Measurements from ENCODE around the gene HSD17B11. TPM values are rescaled to one million over a fixed set of nuclear protein-coding genes. Genes with fewer than 3 reads are reported as not detected.
A peak's percentile ranks its signal among the peaks of the same experiment; 100 is the strongest.
"Not testable (repeated sequence)": the region's sequence is repeated elsewhere in the genome, so short reads cannot be mapped to it uniquely, and the experiment has no call there.

Gene HSD17B11
- total and polyA plus RNA-seq, 11 donors: 6.6 to 28.0 (median 15.8) TPM

DNA sequence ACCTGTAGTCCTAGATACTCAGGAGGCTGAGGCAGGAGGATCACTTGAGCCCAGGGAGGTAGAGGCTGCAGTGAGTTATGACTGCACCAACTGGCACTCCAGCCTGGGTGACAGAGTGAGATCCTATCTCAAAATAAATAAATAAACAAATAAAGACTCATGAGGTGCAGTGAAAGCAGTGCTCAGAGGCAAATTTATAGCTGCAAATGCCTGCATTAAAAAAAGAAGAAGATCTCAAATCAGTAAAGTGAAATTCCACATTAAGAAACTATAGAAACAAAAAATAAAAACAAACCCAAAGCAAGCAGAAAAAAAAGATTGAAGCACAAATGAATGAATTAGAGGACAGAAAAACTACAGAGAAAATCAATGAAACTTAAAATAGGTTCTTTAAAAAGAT lies 45.8 kb downstream of the HSD17B11 start:
- H3K27ac ChIP-seq: no peak overlapping the region
- no peak overlapping the region for H3K4me3 ChIP-seq
- TF ChIP-seq, protein P1, sequence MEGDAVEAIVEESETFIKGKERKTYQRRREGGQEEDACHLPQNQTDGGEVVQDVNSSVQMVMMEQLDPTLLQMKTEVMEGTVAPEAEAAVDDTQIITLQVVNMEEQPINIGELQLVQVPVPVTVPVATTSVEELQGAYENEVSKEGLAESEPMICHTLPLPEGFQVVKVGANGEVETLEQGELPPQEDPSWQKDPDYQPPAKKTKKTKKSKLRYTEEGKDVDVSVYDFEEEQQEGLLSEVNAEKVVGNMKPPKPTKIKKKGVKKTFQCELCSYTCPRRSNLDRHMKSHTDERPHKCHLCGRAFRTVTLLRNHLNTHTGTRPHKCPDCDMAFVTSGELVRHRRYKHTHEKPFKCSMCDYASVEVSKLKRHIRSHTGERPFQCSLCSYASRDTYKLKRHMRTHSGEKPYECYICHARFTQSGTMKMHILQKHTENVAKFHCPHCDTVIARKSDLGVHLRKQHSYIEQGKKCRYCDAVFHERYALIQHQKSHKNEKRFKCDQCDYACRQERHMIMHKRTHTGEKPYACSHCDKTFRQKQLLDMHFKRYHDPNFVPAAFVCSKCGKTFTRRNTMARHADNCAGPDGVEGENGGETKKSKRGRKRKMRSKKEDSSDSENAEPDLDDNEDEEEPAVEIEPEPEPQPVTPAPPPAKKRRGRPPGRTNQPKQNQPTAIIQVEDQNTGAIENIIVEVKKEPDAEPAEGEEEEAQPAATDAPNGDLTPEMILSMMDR (IDR thresholded peaks at IDR 0.05): no peak
- DNase-seq: no peak
- no peaks in the 10 kb centered on the region for H3K27me3 ChIP-seq
- H3K4me1 ChIP-seq: no peaks in the 10 kb centered on the region
- H3K9me3 ChIP-seq: peaks cover 0 to 28% (median 16%) of the 10 kb centered on the region in 12 donors
- ATAC-seq: no peak
- H3K36me3 ChIP-seq: peaks cover 0 to 44% (median 13%) of the 10 kb centered on the region in 9 donors
- intact Hi-C loops (cut with DNase I): no loop called here

GRCh38 chr4:87342872-87343271 lies 48.1 kb downstream of the HSD17B11 start:
- 92 to 96% (median 95%) methylated on average over 3 of the region's 3 CpGs for WGBS, 4 donors

DNA sequence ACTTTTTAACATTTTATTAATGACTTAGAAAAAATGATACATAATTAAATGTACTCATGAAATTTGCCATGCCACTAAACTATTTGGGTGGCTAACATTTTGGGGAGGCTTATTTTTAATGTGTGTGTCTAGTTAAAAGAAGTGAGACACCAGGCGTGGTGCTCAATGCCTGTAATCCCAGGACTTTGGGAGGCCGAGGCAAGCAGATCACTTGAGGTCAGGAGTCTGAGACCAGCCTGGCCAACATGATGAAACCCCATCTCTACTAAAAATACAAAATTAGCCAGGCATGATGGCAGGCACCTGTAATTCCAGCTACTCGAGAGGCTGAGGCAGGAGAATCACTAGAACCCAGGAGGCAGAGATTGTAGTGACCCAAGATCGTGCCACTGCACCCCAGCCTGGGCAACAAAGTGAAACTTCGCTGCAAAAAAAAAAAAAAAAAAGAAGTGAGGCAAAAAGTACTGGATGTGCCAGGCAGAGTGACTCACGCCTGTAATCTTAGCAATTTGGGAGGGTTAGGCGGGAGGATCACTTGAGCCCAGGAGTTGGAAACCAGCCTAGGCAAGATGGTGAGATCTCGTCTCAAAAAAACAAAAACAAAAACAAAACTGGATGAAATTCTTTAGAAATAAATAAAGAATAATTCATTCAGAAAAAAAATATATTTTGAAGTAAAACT lies 48.9 kb downstream of the HSD17B11 start:
- H3K27me3 ChIP-seq; DNase-seq; H3K27ac ChIP-seq; H3K4me1 ChIP-seq; intact Hi-C loops (cut with DNase I): not testable (repeated sequence)
- 73 to 85% (median 80%) methylated on average over 8 of the region's 8 CpGs for WGBS, 4 donors
- Histone ChIP-seq H3K4me3 (peak overlapping the region in 1 of 12 donors; percentile 13), H3K36me3 (peaks cover 0 to 72% (median 42%) of the 10 kb centered on the region in 9 donors), H3K9me3 (peaks cover 0 to 28% (median 16%) of the 10 kb centered on the region in 12 donors)
- peak in 2 of 4 donors; percentile 41 to 46 for ATAC-seq

More at GRCh38 chr4:87342872-87343271, 48.1 kb downstream of the HSD17B11 start:
- intact Hi-C loops (cut with DNase I): no loop called here
- Histone ChIP-seq H3K9me3 (peaks cover 0 to 28% (median 16%) of the 10 kb centered on the region in 12 donors), H3K4me1 (no peaks in the 10 kb centered on the region), H3K27me3 (no peaks in the 10 kb centered on the region), H3K36me3 (peaks cover 0 to 65% (median 34%) of the 10 kb centered on the region in 9 donors), H3K4me3 (no peak overlapping the region), H3K27ac (no peak overlapping the region)
- DNase-seq (no peak), ATAC-seq (no peak)
- TF ChIP-seq, protein P1 (IDR thresholded peaks at IDR 0.05): no peak
- no peak for TF ChIP-seq POLR2A (IDR thresholded peaks at IDR 0.05)

GRCh38 chr4:87339440-87339839 lies 51.5 kb downstream of the HSD17B11 start:
- 76 to 86% (median 82%) methylated on average over 2 of the region's 2 CpGs for WGBS, 4 donors
- ATAC-seq (no peak), DNase-seq (no peak)
- H3K27me3 ChIP-seq: no peaks in the 10 kb centered on the region
- intact Hi-C loops (cut with DNase I): no loop called here
- H3K27ac ChIP-seq: no peak overlapping the region
- H3K9me3 ChIP-seq: peaks cover 0 to 6% (median 0%) of the 10 kb centered on the region in 12 donors
- TF ChIP-seq POLR2A (IDR thresholded peaks at IDR 0.05): no peak
- TF ChIP-seq, protein P1 (IDR thresholded peaks at IDR 0.05): no peak
- no peaks in the 10 kb centered on the region for H3K4me1 ChIP-seq
- H3K36me3 ChIP-seq: peaks cover 0 to 71% (median 55%) of the 10 kb centered on the region in 9 donors
- H3K4me3 ChIP-seq: no peak overlapping the region
